Nephron (organoid): ENCODE results near the gene HDAC7.

Experiments
- H3K27ac Mint-ChIP-seq, 3 experiments: 2 replicates each; pipeline ENCODE4 v1.8.0; 2020; ENCODE audit warnings: mixed read lengths in 3 of 3, mild to moderate bottlenecking in 2 of 3, moderate library complexity in 1 of 3
- H3K27me3 Mint-ChIP-seq: 2 replicates; pipeline ENCODE4 v1.8.0; 2021; ENCODE audit warnings: low read depth, mild to moderate bottlenecking, moderate library complexity, mixed read lengths
- H3K36me3 Mint-ChIP-seq: 2 replicates; pipeline ENCODE4 v1.8.0; 2020; ENCODE audit warnings: low read depth, mixed read lengths
- H3K4me1 Mint-ChIP-seq: 2 replicates; pipeline ENCODE4 v1.8.0; 2020; ENCODE audit warnings: mixed read lengths
- H3K4me3 Mint-ChIP-seq, 3 experiments: 2 replicates each; pipeline ENCODE4 v1.8.0; 2020; ENCODE audit warnings: mild to moderate bottlenecking in 3 of 3, mixed read lengths in 3 of 3, moderate library complexity in 2 of 3
- H3K9me3 Mint-ChIP-seq: 2 replicates; pipeline ENCODE4 v1.8.0; 2020; ENCODE audit warnings: mixed read lengths
- CTCF ChIP-seq, 3 experiments: fragments of 200-600 bp; sonication (generic); IDR thresholded peaks; one replicate each; pipeline ENCODE4 v1.5.0; 2021; ENCODE audit warnings: antibody characterized with exemption in 3 of 3; ENCODE audit not compliant: unreplicated experiment in 3 of 3

HDAC7 gene

DNA sequence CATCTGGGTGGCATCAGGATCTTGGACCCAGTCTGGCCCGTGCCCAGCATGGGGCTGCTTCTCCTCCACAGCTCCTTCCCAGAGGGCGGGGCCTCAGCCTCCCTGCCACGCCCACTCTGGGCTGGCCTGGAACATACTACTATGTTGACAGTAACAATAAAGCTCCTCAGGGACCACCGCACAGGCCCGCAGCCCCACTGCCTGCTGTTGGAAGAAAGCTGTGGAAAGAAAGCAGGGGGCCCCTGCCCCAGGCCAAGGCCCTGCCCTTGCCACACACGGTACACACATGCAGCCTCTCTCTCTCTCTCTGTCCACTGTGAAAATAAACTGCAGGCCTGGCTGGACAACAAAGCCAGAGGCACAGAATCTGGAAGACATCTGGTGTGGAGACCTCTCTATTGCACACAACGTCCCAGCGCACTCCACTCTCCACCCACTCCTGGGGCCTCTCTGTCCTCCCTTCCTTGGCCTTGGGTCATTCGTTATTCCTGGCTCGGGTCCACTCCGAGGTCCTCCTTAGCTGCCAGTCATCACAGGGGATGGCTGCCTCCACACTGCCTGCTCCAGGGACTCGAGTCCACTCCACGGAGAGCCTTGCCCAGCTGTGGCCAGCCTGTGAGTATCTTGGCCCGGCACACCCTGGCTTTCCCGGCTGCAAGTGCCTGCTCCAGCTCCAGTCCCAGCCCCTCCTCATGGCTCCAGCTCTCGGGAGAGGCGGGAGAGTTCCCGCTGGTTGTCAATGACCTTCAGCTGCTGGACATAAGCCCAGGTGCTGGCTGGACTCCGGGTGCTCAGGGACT is 82.6 kb downstream of the HDAC7 start:
- Mint-ChIP-seq H3K4me3 (peak overlapping the region; percentile 14 to 57 (median 40)), H3K9me3 (no peaks in the 10 kb centered on the region), H3K36me3 (no peaks in the 10 kb centered on the region), H3K4me1 (peaks cover 55% of the 10 kb centered on the region), H3K27ac (peak overlapping the region; percentile 96 to 97 (median 96)), H3K27me3 (no peaks in the 10 kb centered on the region)
- no peak for TF ChIP-seq CTCF (IDR thresholded peaks at IDR 0.05; ENCODE audit: unreplicated experiment in 3 of 3)

DNA sequence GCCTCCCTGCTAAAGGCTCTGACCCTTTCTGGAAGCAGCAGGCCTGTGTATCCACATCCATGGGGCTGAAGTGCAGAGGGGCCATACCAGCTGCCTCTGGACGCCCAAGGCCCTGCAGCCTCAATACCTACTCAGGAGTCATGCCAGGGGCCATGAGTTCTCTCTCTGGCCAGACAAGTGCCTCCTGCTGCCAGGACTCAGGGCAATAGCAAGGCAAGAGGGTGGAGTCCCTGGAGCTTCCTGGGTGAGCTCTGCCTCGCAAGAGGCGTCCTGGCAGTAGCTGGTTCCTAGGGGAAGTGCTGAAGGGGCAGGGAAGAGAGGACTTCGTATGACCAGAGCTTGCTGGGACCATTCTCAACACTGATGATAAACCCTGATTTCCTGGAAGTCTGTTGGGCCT is 83.5 kb downstream of the HDAC7 start:
- Mint-ChIP-seq H3K27ac (peak overlapping the region; percentile 59 to 97 (median 96)), H3K9me3 (no peaks in the 10 kb centered on the region)
- TF ChIP-seq CTCF (IDR thresholded peaks at IDR 0.05; ENCODE audit: unreplicated experiment in 3 of 3), result no peak

DNA sequence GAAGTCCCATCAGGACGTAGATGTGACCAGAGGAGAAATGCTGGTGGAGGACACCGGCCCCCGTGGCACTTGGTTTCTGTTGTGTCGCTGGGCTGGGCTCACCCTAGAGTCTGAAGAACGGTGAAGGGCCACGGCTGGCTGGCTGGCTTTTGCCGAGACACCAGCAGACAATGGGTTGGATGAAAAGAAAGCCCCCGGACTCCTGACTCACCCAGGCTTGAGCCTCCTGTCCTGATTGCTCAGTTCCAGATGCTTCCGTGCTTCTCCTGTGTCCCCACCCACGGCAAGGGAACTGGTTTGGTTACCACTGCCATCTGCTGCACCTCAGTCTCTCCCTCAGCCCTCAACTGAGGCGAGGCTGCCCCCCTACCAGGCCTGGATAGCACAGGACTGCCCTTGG is 84.1 kb downstream of the HDAC7 start:
- Mint-ChIP-seq H3K9me3 (no peaks in the 10 kb centered on the region), H3K27me3 (no peaks in the 10 kb centered on the region), H3K4me1 (peaks cover 49% of the 10 kb centered on the region), H3K27ac (peak overlapping the region; percentile 82 to 97 (median 96)), H3K4me3 (peak overlapping the region in 1 of 3 experiments; percentile 34), H3K36me3 (no peaks in the 10 kb centered on the region)
- no peak for TF ChIP-seq CTCF (IDR thresholded peaks at IDR 0.05; ENCODE audit: unreplicated experiment in 3 of 3)

More for the DNA sequence above, 83.5 kb downstream of the HDAC7 start:
- Mint-ChIP-seq H3K36me3 (no peaks in the 10 kb centered on the region), H3K27me3 (no peaks in the 10 kb centered on the region), H3K4me3 (no peak overlapping the region), H3K4me1 (peaks cover 51% of the 10 kb centered on the region)

DNA sequence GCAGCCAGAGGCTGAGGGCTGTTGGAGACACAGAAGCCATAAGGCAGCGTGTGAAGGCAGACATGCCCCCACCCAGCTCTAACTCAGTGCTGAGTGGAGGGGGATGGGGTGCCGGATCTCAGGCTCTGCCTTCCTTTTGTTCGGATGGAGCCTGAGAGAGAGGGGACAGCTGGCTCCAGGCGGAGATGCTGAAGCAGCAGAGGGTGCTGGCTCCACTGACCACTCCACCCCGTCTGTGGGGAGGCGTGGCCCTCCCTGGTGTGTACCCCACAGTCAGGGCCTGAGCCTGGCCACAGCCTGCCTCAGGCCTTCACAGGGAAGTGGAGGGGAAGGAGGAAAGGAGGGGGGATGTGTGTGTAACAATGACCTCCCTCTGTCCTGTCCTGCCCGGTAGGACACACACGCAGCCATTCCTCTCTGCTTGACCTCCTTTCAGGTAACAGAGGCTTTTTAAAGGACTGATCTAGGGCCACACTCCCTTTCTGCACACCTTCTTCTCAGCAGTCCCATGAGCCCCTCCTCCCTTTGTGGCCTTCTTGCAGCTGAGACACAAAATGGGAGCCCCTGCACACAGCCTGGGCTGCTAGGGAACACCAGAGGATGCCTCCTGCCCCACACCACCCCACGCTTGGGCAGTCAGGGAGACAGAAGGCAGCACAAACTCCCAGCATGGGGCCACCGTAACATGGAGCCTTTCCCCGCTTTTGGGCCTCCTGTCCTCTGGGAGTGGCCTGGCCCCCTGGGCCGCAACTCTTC is 84.8 kb downstream of the HDAC7 start:
- no peak overlapping the region for H3K4me3 Mint-ChIP-seq
- no peaks in the 10 kb centered on the region for H3K36me3 Mint-ChIP-seq
- no peaks in the 10 kb centered on the region for H3K9me3 Mint-ChIP-seq
- peak overlapping the region; percentile 82 to 90 (median 88) for H3K27ac Mint-ChIP-seq
- H3K4me1 Mint-ChIP-seq, result peaks cover 52% of the 10 kb centered on the region
- H3K27me3 Mint-ChIP-seq, result no peaks in the 10 kb centered on the region
- no peak for TF ChIP-seq CTCF (IDR thresholded peaks at IDR 0.05; ENCODE audit: unreplicated experiment in 3 of 3)

DNA sequence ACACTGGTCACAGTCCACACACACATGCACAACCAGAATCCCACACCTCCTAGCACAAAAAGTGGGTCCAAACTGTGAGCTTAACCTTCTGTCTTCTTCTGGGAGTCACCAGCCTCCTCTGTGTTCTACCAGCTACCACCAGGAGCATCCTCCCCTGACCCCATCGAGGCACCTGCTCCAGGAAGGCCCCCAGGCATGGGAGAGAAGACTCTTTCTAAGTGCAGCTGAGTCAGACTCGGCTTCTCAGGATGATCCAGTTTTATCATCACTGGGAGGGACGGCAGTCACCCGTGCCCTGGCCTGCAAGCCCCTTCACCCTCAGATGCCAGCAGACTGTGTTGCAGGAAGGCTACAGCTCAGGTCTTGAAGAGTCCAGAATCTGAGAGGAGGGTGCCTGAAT is 86.6 kb downstream of the HDAC7 start:
- no peak overlapping the region for H3K4me3 Mint-ChIP-seq
- H3K27ac Mint-ChIP-seq, result peak overlapping the region in 2 of 3 experiments; percentile 11 to 88
- no peak for TF ChIP-seq CTCF (IDR thresholded peaks at IDR 0.05; ENCODE audit: unreplicated experiment in 3 of 3)
- H3K36me3 Mint-ChIP-seq, result no peaks in the 10 kb centered on the region
- no peaks in the 10 kb centered on the region for H3K27me3 Mint-ChIP-seq
- H3K4me1 Mint-ChIP-seq, result peaks cover 48% of the 10 kb centered on the region
- no peaks in the 10 kb centered on the region for H3K9me3 Mint-ChIP-seq
